GM23338 (cell line): ENCODE measurements around the gene MEIOB. TPM values are rescaled to one million over a fixed set of nuclear protein-coding genes. Genes with fewer than 3 reads are reported as not detected.

Experiments used
- ATAC-seq: fragments of 200-7000 bp; cut with Tn5 transposase; 3 replicates; pipeline ENCODE4 v1.9.1; 2020
- DNase-seq: peaks from one replicate; pipeline ENCODE4 v3.0.0-alpha.2; 2015; ENCODE audit warnings: low spot score
- H2AFZ ChIP-seq: fragments of 200-600 bp; sonication (generic); 2 replicates; pipeline ENCODE4 v1.8.0; 2016; ENCODE audit warnings: antibody characterized with exemption, mild to moderate bottlenecking, moderate library complexity
- H3F3A ChIP-seq: fragments of 200-600 bp; sonication (generic); replicated peaks from 2 replicates; pipeline ENCODE4 v1.8.0; 2017; ENCODE audit warnings: antibody characterized with exemption, mixed run types, low read depth
- H3K27ac ChIP-seq: fragments of 200-600 bp; sonication (generic); 2 replicates; pipeline ENCODE4 v1.6.1; 2016; ENCODE audit warnings: low read depth
- H3K27me3 ChIP-seq: fragments of 200-600 bp; sonication (generic); 2 replicates; pipeline ENCODE4 v1.8.0; 2016; ENCODE audit warnings: mild to moderate bottlenecking, mixed run types, moderate library complexity; ENCODE audit not compliant: insufficient read depth
- H3K36me3 ChIP-seq: fragments of 200-600 bp; sonication (generic); 2 replicates; pipeline ENCODE4 v1.8.0; 2016; ENCODE audit warnings: mild to moderate bottlenecking; ENCODE audit not compliant: insufficient read depth
- H3K4me1 ChIP-seq: fragments of 200-600 bp; sonication (generic); 2 replicates; pipeline ENCODE4 v1.8.0; 2016; ENCODE audit warnings: mild to moderate bottlenecking, moderate library complexity; ENCODE audit not compliant: insufficient read depth
- H3K4me2 ChIP-seq: fragments of 200-600 bp; sonication (generic); 2 replicates; pipeline ENCODE4 v1.7.1; 2017; ENCODE audit warnings: mixed run types
- H3K4me3 ChIP-seq: fragments of 200-600 bp; sonication (generic); 2 replicates; pipeline ENCODE4 v1.6.1; 2016; ENCODE audit warnings: mixed run types
- H3K79me2 ChIP-seq: fragments of 200-600 bp; sonication (generic); replicated peaks from 2 replicates; pipeline ENCODE4 v1.8.0; 2017; ENCODE audit warnings: mild to moderate bottlenecking; ENCODE audit not compliant: insufficient read depth
- H3K9me2 ChIP-seq: fragments of 200-600 bp; sonication (generic); 2 replicates; pipeline ENCODE4 v1.8.0; 2017; ENCODE audit not compliant: insufficient read depth
- H4K20me1 ChIP-seq: fragments of 200-600 bp; sonication (generic); replicated peaks from 2 replicates; pipeline ENCODE4 v1.8.0; 2017; ENCODE audit warnings: mild to moderate bottlenecking; ENCODE audit not compliant: insufficient read depth
- H3K27ac Mint-ChIP-seq: 2 replicates; pipeline ENCODE4 v1.8.0; 2020; ENCODE audit warnings: inconsistent platforms, mild to moderate bottlenecking, moderate library complexity, mixed read lengths
- H3K27me3 Mint-ChIP-seq: 3 replicates; pipeline ENCODE4 v1.8.0; 2022; ENCODE audit warnings: low read depth, mild to moderate bottlenecking, moderate library complexity, mixed read lengths, inconsistent platforms; ENCODE audit not compliant: insufficient read depth, poor library complexity
- H3K36me3 Mint-ChIP-seq: 3 replicates; pipeline ENCODE4 v1.8.0; 2021; ENCODE audit warnings: low read depth, mild to moderate bottlenecking, inconsistent platforms, moderate library complexity, mixed read lengths
- H3K4me1 Mint-ChIP-seq: 3 replicates; pipeline ENCODE4 v1.8.0; 2020; ENCODE audit warnings: mild to moderate bottlenecking, inconsistent platforms, mixed read lengths
- H3K4me3 Mint-ChIP-seq: 3 replicates; pipeline ENCODE4 v1.8.0; 2021; ENCODE audit warnings: moderate library complexity, mild to moderate bottlenecking, inconsistent platforms, mixed read lengths
- H3K9me3 Mint-ChIP-seq: 3 replicates; pipeline ENCODE4 v1.8.0; 2020; ENCODE audit warnings: moderate library complexity, mild to moderate bottlenecking, inconsistent platforms, mixed read lengths
- CREB1 ChIP-seq: fragments of 250-450 bp; sonication (Bioruptor Pico); IDR thresholded peaks from 2 replicates; pipeline ENCODE4 v1.5.0; 2020; ENCODE audit warnings: low read depth, mild to moderate bottlenecking, moderate library complexity
- CTCF ChIP-seq, 2 experiments: fragments of 200-600 bp in 1 of 2; sonication (generic) in 1 of 2; conservative IDR thresholded peaks; 2 replicates each; pipeline versions ENCODE4 v1.5.1 to v1.6.1; 2016 to 2017; ENCODE audit warnings: antibody characterized with exemption in 2 of 2, low read depth in 2 of 2, mild to moderate bottlenecking in 2 of 2, moderate library complexity in 1 of 2
- ETS1 ChIP-seq: IDR thresholded peaks from 2 replicates; pipeline ENCODE4 v1.6.1; 2016; ENCODE audit warnings: antibody characterized with exemption
- EZH2 ChIP-seq: fragments of 200-600 bp; sonication (generic); IDR thresholded peaks from one replicate; pipeline ENCODE4 v1.8.0; 2017; ENCODE audit warnings: antibody characterized with exemption, mild to moderate bottlenecking, low read depth; ENCODE audit not compliant: unreplicated experiment
- EZH2phosphoT487 ChIP-seq: fragments of 200-600 bp; sonication (generic); IDR thresholded peaks from one replicate; pipeline ENCODE4 v1.8.1; 2018; ENCODE audit warnings: antibody characterized with exemption; ENCODE audit not compliant: unreplicated experiment
- JUNB ChIP-seq: IDR thresholded peaks from one replicate; pipeline ENCODE4 v1.6.1; 2016; ENCODE audit warnings: antibody characterized with exemption; ENCODE audit not compliant: unreplicated experiment
- NANOG ChIP-seq: IDR thresholded peaks from 2 replicates; pipeline ENCODE4 v1.6.1; 2016; ENCODE audit warnings: antibody characterized with exemption, borderline replicate concordance
- POLR2AphosphoS5 ChIP-seq: IDR thresholded peaks from 2 replicates; pipeline ENCODE4 v1.6.1; 2016; ENCODE audit warnings: antibody characterized with exemption, low read depth
- REST ChIP-seq: IDR thresholded peaks from one replicate; pipeline ENCODE4 v1.6.1; 2018; ENCODE audit warnings: antibody characterized with exemption; ENCODE audit not compliant: unreplicated experiment
- STAT1 ChIP-seq: IDR thresholded peaks from one replicate; pipeline ENCODE4 v1.6.1; 2016; ENCODE audit warnings: antibody characterized with exemption; ENCODE audit not compliant: unreplicated experiment
- ZNF114 ChIP-seq: fragments of 250-450 bp; sonication (Bioruptor Pico); IDR thresholded peaks from 2 replicates; pipeline ENCODE4 v1.5.0; 2020; ENCODE audit warnings: mild to moderate bottlenecking, moderate library complexity
- ZNF331 ChIP-seq: fragments of 250-450 bp; sonication (Bioruptor Pico); IDR thresholded peaks from 2 replicates; pipeline ENCODE4 v1.5.0; 2020; ENCODE audit warnings: low read depth, mild to moderate bottlenecking, moderate library complexity
- ZNF462 ChIP-seq: fragments of 250-450 bp; sonication (Bioruptor Pico); IDR thresholded peaks from 2 replicates; pipeline ENCODE4 v1.5.0; 2020; ENCODE audit warnings: mild to moderate bottlenecking, moderate library complexity
- polyA plus RNA-seq: library from polyadenylated mRNA; unstranded; fragments of >200 nt; fragmentation: Nextera tagmentation; extraction: Ambion mirVana; gene quantifications from 2 replicates; pipeline ENCODE4 v1.2.1, GENCODE V29; 2016
- total RNA-seq: library from RNA; depleted of rRNA; stranded (reverse); fragments of >200 nt; shearing (Covaris generic); gene quantifications from 2 replicates; pipeline ENCODE4 v1.2.3, GENCODE V29; 2014

MEIOB gene
- total and polyA plus RNA-seq, 2 experiments from 2014 or later = 7.3 to 8.7 TPM

- no peaks in the 10 kb centered on the region for H3K27me3 ChIP-seq
- no peaks in the 10 kb centered on the region for H3K36me3 ChIP-seq
- H3K4me3 ChIP-seq = no peak overlapping the region
- no peak for ATAC-seq
- Mint-ChIP-seq H3K36me3 (peaks cover 16% of the 10 kb centered on the region), H3K27me3 (peaks cover 24% of the 10 kb centered on the region), H3K9me3 (peaks cover 10% of the 10 kb centered on the region; the same call in 2 of the 3 replicates), H3K4me3 (no peak overlapping the region), H3K27ac (no peak overlapping the region), H3K4me1 (peaks cover 5% of the 10 kb centered on the region)
- H3K4me2 ChIP-seq = no peak overlapping the region
- peaks cover 4% of the 10 kb centered on the region; the same call in 1 of the 2 replicates for H3K4me1 ChIP-seq
- H3K27ac ChIP-seq = no peak overlapping the region
- H3K9me2 ChIP-seq = no peaks in the 10 kb centered on the region
- H2AFZ ChIP-seq = no peak overlapping the region
- 0 out of 2 replicates have a peak, but pooled peaks cover 3% of the 10 kb centered on the region for H3F3A ChIP-seq
- DNase-seq = no peak
- peaks cover 35% of the 10 kb centered on the region for H3K79me2 ChIP-seq
- H4K20me1 ChIP-seq = peaks cover 16% of the 10 kb centered on the region
- no peak for TF ChIP-seq REST
- no peak for TF ChIP-seq CTCF (conservative IDR thresholded peaks at IDR 0.05; ENCODE audit: low read depth in 2 of 2)
- no peak for TF ChIP-seq EZH2phosphoT487
- TF ChIP-seq CREB1 (CRISPR knock-in tag) = no peak
- TF ChIP-seq POLR2AphosphoS5 = no peak
- TF ChIP-seq STAT1 = no peak
- no peak for TF ChIP-seq ZNF331 (CRISPR knock-in tag)
- no peak for TF ChIP-seq NANOG
- TF ChIP-seq ZNF114 = no peak
- TF ChIP-seq JUNB = no peak
- no peak for TF ChIP-seq ETS1
- TF ChIP-seq ZNF462 (CRISPR knock-in tag) = no peak
- no peak for TF ChIP-seq EZH2
Observed at GRCh38 chr16:1785846-1786170, 86.2 kb downstream of the MEIOB start.
